ENCODE results near the gene FAHD2B. TPM values are rescaled to one million over a fixed set of nuclear protein-coding genes. Genes with fewer than 3 reads are reported as not detected.
A peak's percentile ranks its signal among the peaks of the same experiment; 100 is the strongest.
"Not testable (repeated sequence)": the region's sequence is repeated elsewhere in the genome, so short reads cannot be mapped to it uniquely, and the experiment has no call there.

The FAHD2B gene
- total and polyA plus RNA-seq, 2 of the 4 experiments (the other 2 are of a cell fraction): 5.7 to 7.9 TPM

DNA sequence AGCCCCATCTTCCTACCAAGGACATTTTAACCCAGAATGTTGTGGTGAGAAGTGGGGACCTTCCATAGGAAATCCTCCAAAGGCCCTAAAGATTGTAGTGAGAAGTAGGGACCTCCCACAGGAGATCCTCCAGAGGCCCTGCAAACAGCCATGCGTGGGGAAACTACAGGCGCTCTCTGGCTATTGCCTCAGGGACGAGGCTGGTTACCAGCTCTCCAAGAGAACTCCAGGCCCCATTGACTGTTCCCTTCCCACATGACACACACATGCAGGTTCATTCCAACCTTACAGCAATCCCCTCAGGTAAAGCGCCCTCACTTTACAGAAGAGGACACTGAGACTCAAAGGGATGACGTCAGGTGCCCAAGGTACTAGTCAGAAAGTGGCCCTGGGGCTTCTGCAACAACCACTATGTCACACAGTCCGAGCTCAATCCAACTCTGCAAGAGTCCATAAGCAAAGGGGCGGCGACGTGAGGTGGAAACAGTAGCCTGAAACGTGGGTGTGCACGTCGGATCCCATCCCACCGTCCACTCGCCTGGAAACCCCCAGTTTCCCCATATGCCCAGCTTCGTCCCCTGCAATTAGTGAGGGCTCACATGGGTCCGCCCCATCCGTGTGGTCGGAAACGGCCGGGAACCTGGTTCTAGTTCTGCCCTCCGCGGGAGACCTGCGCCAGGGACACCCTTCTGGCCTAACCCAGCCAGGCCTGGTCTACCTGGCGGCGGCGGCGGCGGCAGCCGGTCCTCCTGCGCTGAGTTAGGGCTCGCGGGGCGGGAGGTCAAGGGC, 505 bp downstream of the FAHD2B start:
- BruUV-seq (replicated peaks); H3K36me3 ChIP-seq (ENCODE audit: control insufficient read depth, insufficient read depth, low read length); H3K18ac ChIP-seq (ENCODE audit: low read depth, low read length); H4K5ac ChIP-seq (ENCODE audit: low read depth, low read length); dilution Hi-C loops (cut with HindIII; ENCODE audit: low sequenced_read_pairs, unreplicated experiment); H3K27ac ChIP-seq (ENCODE audit: insufficient read depth, low read length); H3K4ac ChIP-seq (ENCODE audit: low read depth, low read length); CTCF ChIA-PET; H4K8ac ChIP-seq (ENCODE audit: low read depth in 2 of 2, low read length in 2 of 2); H3K27me3 ChIP-seq (ENCODE audit: control insufficient read depth, insufficient read depth, low read length); H3K23ac ChIP-seq (ENCODE audit: low read depth, low read length); H4K91ac ChIP-seq (ENCODE audit: insufficient read depth, low read depth, low read length); H2AFZ ChIP-seq (replicated peaks; ENCODE audit: low read length, poor library complexity); H2BK15ac ChIP-seq (ENCODE audit: low read depth, low read length); DNase-seq; H3K56ac ChIP-seq (ENCODE audit: extremely low read depth, insufficient read depth, low read length); H3K9me3 ChIP-seq (ENCODE audit: control insufficient read depth, insufficient read depth, low read length); intact Hi-C loops (cut with micrococcal nuclease); H3K4me2 ChIP-seq (ENCODE audit: low read depth, low read length); H3K9ac ChIP-seq (ENCODE audit: low read depth, low read length); H3K79me1 ChIP-seq (ENCODE audit: low read depth in 1 of 2, low read length in 2 of 2); in situ Hi-C loops (cut with MboI; ENCODE audit: low sequenced_read_pairs); H4K20me1 ChIP-seq (ENCODE audit: insufficient read depth, low read length); H2BK5ac ChIP-seq (ENCODE audit: low read depth, low read length, poor library complexity, severe bottlenecking); POLR2A ChIA-PET (ENCODE audit: unreplicated experiment); H3K14ac ChIP-seq (replicated peaks; ENCODE audit: low read depth, low read length); H3K4me1 ChIP-seq (ENCODE audit: control insufficient read depth, insufficient read depth, low read length); H3K9me1 ChIP-seq (ENCODE audit: insufficient read depth, low read length); H2AK5ac ChIP-seq (ENCODE audit: low read depth, low read length); H2AK9ac ChIP-seq (replicated peaks; ENCODE audit: low read depth, low read length, poor library complexity); H2BK120ac ChIP-seq (ENCODE audit: low read depth, low read length); H2BK20ac ChIP-seq (ENCODE audit: low read depth, low read length): not testable (repeated sequence)
- WGBS, 2 experiments (ENCODE audit: extremely low coverage in 2 of 2, insufficient read length in 1 of 2): no CpG with 5 or more reads among the region's 33 CpGs
- peak; percentile 28; the same call in 1 of the 2 replicates for ATAC-seq (ENCODE audit: low read depth)
- peak overlapping the region; percentile 23; the same call in 1 of the 2 replicates for H3K4me3 ChIP-seq (ENCODE audit: insufficient read depth, low read depth, low read length)

DNA sequence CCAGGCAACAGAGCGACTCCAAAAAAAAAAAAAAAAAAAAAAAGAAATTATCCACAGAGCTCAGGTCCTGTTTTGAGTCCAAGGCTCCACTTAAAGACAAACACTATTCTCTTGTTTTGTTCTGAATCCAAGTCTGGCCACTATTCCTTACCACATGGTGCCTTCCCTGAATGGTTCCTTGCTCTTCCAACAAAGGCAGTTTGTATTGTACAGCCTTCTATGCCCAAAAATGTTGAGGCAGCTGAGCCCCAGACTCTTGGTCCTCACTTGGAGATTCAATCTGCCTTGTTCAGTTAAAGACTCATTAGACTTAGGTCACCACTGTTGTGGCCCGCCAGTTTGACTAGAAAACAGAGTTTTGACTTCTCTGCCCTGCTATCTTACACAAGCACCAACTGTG, 1.7 kb downstream of the FAHD2B start:
- H2BK5ac ChIP-seq (ENCODE audit: low read depth, low read length, poor library complexity, severe bottlenecking); H2BK120ac ChIP-seq (ENCODE audit: low read depth, low read length); H4K8ac ChIP-seq (ENCODE audit: low read depth in 2 of 2, low read length in 2 of 2); H3K4me3 ChIP-seq (ENCODE audit: insufficient read depth, low read depth, low read length); H3K4me1 ChIP-seq (ENCODE audit: control insufficient read depth, insufficient read depth, low read length); H2BK15ac ChIP-seq (ENCODE audit: low read depth, low read length); H2AK9ac ChIP-seq (replicated peaks; ENCODE audit: low read depth, low read length, poor library complexity); dilution Hi-C loops (cut with HindIII; ENCODE audit: low sequenced_read_pairs, unreplicated experiment); H3K36me3 ChIP-seq (ENCODE audit: control insufficient read depth, insufficient read depth, low read length); H3K14ac ChIP-seq (replicated peaks; ENCODE audit: low read depth, low read length); H3K23ac ChIP-seq (ENCODE audit: low read depth, low read length); H4K91ac ChIP-seq (ENCODE audit: insufficient read depth, low read depth, low read length); H2BK20ac ChIP-seq (ENCODE audit: low read depth, low read length); H3K27me3 ChIP-seq (ENCODE audit: control insufficient read depth, insufficient read depth, low read length); H4K5ac ChIP-seq (ENCODE audit: low read depth, low read length); H3K18ac ChIP-seq (ENCODE audit: low read depth, low read length); H3K9me1 ChIP-seq (ENCODE audit: insufficient read depth, low read length); H2AFZ ChIP-seq (replicated peaks; ENCODE audit: low read length, poor library complexity); H3K4me2 ChIP-seq (ENCODE audit: low read depth, low read length); intact Hi-C loops (cut with micrococcal nuclease); BruUV-seq (replicated peaks); H3K79me1 ChIP-seq (ENCODE audit: low read depth in 1 of 2, low read length in 2 of 2); H4K20me1 ChIP-seq (ENCODE audit: insufficient read depth, low read length); DNase-seq; H3K56ac ChIP-seq (ENCODE audit: extremely low read depth, insufficient read depth, low read length); CTCF ChIA-PET; H3K9me3 ChIP-seq (ENCODE audit: control insufficient read depth, insufficient read depth, low read length); ATAC-seq (ENCODE audit: low read depth); in situ Hi-C loops (cut with MboI; ENCODE audit: low sequenced_read_pairs); H3K9ac ChIP-seq (ENCODE audit: low read depth, low read length); H3K4ac ChIP-seq (ENCODE audit: low read depth, low read length); H2AK5ac ChIP-seq (ENCODE audit: low read depth, low read length); H3K27ac ChIP-seq (ENCODE audit: insufficient read depth, low read length): not testable (repeated sequence)
- POLR2A ChIA-PET (ENCODE audit: unreplicated experiment): interaction anchor here (0.6 kb wide), 1 partner anchor 139 kb away, joined by 7 read pairs; no protein-coding TSS in a partner anchor
- no CpG with 5 or more reads among the region's 2 CpGs for WGBS, 2 experiments (ENCODE audit: extremely low coverage in 2 of 2, insufficient read length in 1 of 2)
